ENCODE data around the gene GOLGA6L26.
"Not testable (repeated sequence)": the region's sequence is repeated elsewhere in the genome, so short reads cannot be mapped to it uniquely, and the experiment has no call there.

DNA sequence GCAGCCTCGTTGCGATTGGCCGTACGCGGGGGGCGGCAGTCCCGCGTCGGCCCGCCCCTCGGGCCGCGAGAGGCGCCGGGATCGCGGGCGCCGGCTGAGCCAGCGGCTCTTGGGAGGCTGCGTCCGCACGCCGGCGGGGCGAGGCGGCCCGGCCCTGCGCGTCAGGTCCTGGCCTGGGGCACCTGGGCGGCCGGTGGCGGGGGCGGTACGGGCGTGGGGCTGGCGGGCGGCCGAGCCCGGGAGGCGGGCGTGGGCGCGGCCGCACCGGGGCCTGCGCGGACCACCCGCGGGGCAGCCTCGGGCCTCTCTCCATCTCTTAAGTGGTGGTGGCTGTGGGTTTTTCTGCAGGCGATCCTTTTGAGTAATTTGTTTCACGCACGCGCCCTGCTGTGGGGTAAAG, 30.3 kb downstream of the GOLGA6L26 start:
- TF ChIP-seq, protein P1, sequence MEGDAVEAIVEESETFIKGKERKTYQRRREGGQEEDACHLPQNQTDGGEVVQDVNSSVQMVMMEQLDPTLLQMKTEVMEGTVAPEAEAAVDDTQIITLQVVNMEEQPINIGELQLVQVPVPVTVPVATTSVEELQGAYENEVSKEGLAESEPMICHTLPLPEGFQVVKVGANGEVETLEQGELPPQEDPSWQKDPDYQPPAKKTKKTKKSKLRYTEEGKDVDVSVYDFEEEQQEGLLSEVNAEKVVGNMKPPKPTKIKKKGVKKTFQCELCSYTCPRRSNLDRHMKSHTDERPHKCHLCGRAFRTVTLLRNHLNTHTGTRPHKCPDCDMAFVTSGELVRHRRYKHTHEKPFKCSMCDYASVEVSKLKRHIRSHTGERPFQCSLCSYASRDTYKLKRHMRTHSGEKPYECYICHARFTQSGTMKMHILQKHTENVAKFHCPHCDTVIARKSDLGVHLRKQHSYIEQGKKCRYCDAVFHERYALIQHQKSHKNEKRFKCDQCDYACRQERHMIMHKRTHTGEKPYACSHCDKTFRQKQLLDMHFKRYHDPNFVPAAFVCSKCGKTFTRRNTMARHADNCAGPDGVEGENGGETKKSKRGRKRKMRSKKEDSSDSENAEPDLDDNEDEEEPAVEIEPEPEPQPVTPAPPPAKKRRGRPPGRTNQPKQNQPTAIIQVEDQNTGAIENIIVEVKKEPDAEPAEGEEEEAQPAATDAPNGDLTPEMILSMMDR (IDR thresholded peaks at IDR 0.05; ENCODE audit: control extremely low read depth in 1 of 3, insufficient read depth in 1 of 3, low read depth in 1 of 3, low read length in 3 of 3): not testable (repeated sequence)
- not testable (repeated sequence) for TF ChIP-seq YY1 (IDR thresholded peaks at IDR 0.05; ENCODE audit: low read depth, low read length); POLR2A (IDR thresholded peaks at IDR 0.05; ENCODE audit: control extremely low read depth in 1 of 2, low read depth in 2 of 2, low read length in 2 of 2); JUN (IDR thresholded peaks at IDR 0.05; ENCODE audit: low read depth, low read length); MAFK (IDR thresholded peaks at IDR 0.05; ENCODE audit: low read depth, low read length); CEBPB (IDR thresholded peaks at IDR 0.05; ENCODE audit: low read depth, low read length); ASH2L (IDR thresholded peaks at IDR 0.05; ENCODE audit: low read length); CHD2 (IDR thresholded peaks at IDR 0.05; ENCODE audit: low read length); TAF1 (IDR thresholded peaks at IDR 0.05; ENCODE audit: low read depth, low read length); SAP30 (IDR thresholded peaks at IDR 0.05; ENCODE audit: insufficient read depth, insufficient replicate concordance, low read length); KDM5A (IDR thresholded peaks at IDR 0.05; ENCODE audit: low read length)
